HG03159 (cell line): ENCODE results near the gene APOA5.

Experiments
- ATAC-seq: cut with Tn5 transposase; IDR thresholded peaks from one replicate; pipeline ENCODE4 v1.9.1; 2021; ENCODE audit warnings: mild to moderate bottlenecking, moderate library complexity; ENCODE audit not compliant: unreplicated experiment

The APOA5 gene

GRCh38 chr11:116828632-116829524 lies 37.2 kb upstream of the APOA5 start:
- ATAC-seq, result no peak

- ATAC-seq, result no peak
Observed at GRCh38 chr11:116827461-116827860, 35.8 kb upstream of the APOA5 start.

- ATAC-seq, result no peak
Observed at GRCh38 chr11:116826751-116827431, 35.2 kb upstream of the APOA5 start.

GRCh38 chr11:116825854-116826750 lies 34.4 kb upstream of the APOA5 start:
- ATAC-seq, result no peak

GRCh38 chr11:116825434-116825833 lies 33.8 kb upstream of the APOA5 start:
- no peak for ATAC-seq

- no peak for ATAC-seq
Observed at GRCh38 chr11:116823031-116823843, 31.6 kb upstream of the APOA5 start, which contains the start of gene APOA4. Gene APOA4, minus strand, starts transcription at chr11:116823304. Its CDS starts 113 bp downstream, at chr11:116823191.

- no peak for ATAC-seq
Observed at GRCh38 chr11:116822575-116822974, 30.9 kb upstream of the APOA5 start.

GRCh38 chr11:116821050-116821918 lies 29.6 kb upstream of the APOA5 start:
- ATAC-seq, result no peak

GRCh38 chr11:116819049-116819448 lies 27.4 kb upstream of the APOA5 start:
- ATAC-seq, result no peak

- ATAC-seq, result no peak
Observed at GRCh38 chr11:116814502-116814901, 22.8 kb upstream of the APOA5 start.

- no peak for ATAC-seq
Observed at GRCh38 chr11:116813781-116814471, 22.2 kb upstream of the APOA5 start.

GRCh38 chr11:116813170-116813569 lies 21.5 kb upstream of the APOA5 start:
- no peak for ATAC-seq

GRCh38 chr11:116812109-116812508 lies 20.4 kb upstream of the APOA5 start:
- ATAC-seq, result no peak

GRCh38 chr11:116811194-116811593 lies 19.5 kb upstream of the APOA5 start:
- no peak for ATAC-seq

- no peak for ATAC-seq
Observed at GRCh38 chr11:116808262-116809175, 16.8 kb upstream of the APOA5 start.

- ATAC-seq, result no peak
Observed at GRCh38 chr11:116807601-116808261, 16.1 kb upstream of the APOA5 start.

GRCh38 chr11:116804001-116804400 lies 12.3 kb upstream of the APOA5 start:
- no peak for ATAC-seq
